NCI-H1048 (cell line): ENCODE data around the gene C2orf69.

Source experiments
- DNase-seq: peaks from one replicate; lab custom pipeline; 2025; lab: John Stamatoyannopoulos, UW

Gene C2orf69

DNA sequence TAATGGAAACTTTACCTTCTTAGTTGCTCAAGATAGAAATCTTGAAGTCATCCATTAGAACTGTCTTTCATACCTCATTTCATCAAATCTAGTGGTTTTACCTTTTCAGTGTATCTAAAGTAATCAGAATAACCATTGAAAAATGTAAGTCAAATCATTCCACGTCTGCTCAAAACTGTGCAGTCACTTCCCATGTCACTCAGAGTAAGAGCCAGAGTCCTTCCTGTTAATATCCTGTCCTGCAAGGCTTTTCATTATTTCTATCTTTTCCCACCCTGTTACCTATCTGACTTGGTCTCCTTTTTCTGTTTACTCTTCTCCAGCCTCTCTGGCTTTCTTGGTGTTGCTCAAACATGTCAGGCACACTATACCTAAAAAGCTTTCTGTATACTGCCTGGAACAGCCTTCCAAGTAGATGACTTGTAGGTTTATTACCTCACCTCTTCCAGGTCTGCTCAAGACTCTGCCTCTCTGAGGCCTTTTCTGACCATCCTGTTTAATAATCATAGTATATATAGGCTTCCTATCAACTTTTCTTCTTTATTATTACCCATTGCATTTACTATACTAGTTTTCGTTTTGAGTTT lies 3.4 kb downstream of the C2orf69 start:
- DNase-seq, result no peak

DNA sequence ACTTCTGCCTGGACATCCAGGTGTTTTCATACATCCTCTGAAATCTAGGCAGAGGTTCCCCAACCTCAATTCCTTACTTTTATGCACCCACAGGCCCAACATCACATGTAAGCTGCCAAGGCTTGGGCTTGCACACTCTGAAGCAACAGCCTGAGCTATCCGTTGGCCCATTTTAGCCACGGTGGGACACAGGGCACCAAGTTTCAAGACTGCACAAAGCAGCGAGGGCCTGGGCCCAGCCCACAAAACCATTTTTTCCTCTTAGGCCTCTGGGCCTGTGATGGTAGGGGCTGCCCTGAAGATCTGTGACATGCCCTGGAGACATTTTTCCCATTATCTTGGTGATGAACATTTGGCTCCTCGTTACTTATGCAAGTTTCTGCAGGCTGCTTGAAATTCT lies 5.9 kb downstream of the C2orf69 start:
- DNase-seq, result no peak

DNA sequence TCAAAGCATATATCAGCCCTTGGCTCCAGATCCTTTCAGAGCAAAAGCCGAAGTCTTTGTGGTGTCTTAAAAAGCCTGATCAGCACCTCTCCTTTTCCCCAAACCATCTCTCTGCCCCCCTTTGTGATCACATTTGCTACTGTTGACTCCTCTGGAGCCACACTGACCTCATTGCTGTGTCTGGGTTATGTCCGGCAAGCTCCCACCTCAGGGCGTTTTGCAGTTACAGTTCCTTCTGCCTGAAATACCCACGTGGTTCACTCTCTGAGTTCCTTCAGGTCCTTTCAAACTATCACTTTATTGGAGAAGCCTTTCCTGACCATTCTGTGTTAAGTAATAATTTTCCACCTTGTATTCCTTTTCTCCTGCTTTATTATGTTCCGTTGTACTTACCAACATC lies 11.8 kb downstream of the C2orf69 start:
- DNase-seq, result no peak

DNA sequence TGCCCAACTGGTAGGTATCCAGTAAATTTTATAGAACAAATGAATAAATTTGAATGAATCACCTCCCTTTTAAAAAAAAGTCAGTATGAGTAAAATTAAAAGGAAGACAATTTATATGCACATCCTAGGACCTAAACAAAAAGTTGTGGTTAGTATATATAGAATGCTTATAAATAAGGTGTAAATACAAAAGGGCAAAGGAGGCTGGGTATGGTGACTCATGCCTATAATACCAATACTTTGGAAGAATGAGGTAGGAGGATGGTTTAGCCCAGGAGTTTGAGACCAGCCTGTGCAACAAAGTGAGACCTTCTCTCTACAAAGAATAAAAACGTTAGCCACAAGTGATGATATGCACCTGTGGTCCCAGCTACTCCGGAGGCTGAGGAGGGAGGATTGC lies 12.8 kb downstream of the C2orf69 start:
- DNase-seq, result no peak

DNA sequence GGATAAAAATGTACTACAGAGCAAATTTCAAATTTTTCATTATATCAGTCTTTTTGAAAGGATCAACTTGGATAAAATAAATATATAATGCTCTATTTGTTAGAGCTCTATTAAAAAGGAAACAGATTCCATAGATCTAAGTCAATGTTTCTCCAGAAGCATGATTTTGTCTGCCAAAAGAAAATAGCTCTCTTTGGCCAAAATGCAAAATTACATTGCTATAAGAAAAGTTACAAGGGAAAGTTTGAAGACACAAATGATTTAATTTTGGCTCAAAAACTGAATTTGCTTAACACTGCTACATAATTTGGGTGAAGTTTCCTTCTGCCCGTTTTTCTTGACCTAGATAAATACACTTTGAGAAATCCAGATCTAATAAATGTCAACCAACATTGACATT lies 15.7 kb downstream of the C2orf69 start:
- DNase-seq, result no peak

DNA sequence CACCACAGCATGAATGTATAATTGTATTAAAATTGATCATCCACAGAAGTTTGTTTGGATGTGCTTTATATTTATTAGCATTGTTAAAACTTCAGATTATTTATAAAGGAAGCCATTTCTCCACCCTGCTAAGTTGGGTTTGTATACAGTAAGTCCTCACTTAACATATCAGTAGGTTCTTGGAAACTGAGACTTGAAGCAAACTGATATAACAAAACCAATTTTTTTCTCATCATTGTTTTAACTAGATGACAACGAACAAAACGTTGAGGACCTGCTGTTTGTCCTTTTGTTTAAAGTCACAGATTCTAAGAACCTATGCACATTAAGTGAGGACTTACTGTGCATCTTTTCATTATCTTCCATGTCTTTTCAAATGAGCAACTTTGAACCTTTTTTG lies 17.1 kb downstream of the C2orf69 start:
- no peak for DNase-seq

DNA sequence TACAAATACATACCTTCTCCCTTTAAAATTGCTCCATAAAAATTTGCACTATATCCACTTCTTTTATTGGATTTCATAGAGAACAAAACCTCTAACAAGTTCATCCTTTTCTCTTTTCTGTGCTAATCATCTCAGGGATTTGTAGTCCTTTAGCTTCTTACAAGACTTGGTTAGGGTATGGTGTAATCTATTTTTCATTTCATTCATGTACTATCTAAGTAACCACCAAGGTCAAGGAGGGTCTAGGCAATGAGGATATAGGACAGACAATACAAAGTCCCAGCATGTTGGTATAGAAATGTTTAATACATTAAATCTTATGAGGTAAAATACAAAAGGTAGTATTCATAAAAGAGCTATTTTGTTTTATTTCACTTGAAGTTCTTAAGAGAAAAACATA lies 17.5 kb downstream of the C2orf69 start:
- no peak for DNase-seq

DNA sequence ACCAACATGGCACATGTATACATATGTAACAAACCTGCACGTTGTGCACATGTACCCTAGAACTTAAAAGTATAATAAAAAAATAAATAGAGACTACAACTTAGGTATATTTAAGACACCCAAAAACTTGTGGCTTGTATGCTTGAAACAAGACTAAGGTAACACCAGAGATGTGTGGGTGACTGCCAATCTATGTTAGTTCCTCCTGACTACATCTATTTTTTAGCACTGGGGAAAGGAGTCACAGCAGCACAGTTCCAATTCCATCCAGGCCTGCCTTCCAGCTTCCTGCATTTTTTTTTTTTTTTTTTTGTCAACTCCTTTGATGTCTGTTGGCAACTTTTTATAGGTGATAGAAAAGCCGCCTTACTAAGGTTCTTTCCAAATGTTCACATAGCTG lies 18.2 kb downstream of the C2orf69 start:
- DNase-seq, result no peak

DNA sequence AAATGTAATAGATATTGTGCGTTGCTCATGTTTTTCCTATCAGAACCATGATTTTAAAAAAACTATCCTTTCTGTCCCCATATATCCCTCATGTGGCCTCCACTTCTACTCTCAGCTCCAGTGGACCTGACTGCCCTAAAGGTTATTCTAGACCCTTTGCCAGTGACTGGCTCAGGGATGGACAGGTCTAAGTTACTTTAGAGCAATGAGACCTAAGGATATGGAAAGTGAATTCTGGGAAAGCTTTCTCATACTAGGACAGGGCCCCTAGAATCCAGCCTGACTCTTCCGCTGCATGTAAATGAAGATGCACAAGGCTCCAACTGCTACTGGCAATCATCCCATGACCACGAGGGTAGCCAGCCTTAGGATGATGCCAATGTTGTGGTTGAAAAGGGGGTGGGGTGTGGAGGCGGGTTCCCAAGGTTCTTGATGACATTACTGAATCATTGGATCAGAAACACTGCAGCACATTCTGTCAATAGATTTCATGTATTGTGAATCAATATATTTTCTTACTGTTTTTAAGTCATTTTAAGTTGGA lies 21.3 kb downstream of the C2orf69 start:
- no peak for DNase-seq

DNA sequence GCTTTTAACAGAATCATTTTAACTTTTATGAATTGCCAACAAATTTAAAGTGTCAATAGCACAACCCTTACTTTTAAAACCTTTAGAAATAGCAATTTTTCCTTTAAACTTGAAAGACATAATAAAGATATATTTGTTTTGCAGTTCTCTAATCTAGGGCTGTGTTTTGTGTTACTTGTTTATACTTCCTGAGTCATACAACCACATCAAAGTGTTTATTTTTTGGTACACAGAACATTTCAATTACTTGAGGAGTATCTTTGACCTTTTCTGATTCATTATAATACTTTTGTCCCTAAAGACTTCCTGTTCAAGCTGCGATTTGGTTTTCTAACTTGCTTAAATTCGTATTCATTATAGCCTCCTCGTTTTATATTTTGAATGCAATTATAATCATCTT lies 22.4 kb downstream of the C2orf69 start:
- DNase-seq, result no peak

DNA sequence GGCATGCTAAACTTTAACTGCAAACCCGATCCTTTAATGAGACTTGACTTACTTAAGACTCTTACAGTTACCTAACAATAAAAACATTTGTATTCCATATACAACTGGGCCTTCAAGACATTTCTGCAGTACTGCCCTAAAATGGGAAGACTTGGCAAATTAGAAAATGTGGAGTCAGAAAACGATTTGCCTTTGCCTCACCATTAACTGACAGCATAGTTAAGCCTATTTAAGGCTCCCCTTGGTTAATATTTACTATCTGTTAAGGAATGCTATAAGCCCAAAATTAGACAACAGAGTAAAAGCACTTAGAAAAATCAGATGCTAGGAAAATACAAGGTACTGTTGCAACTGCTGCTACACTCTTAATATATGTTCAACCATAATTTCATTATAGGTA lies 25.5 kb downstream of the C2orf69 start:
- no peak for DNase-seq

DNA sequence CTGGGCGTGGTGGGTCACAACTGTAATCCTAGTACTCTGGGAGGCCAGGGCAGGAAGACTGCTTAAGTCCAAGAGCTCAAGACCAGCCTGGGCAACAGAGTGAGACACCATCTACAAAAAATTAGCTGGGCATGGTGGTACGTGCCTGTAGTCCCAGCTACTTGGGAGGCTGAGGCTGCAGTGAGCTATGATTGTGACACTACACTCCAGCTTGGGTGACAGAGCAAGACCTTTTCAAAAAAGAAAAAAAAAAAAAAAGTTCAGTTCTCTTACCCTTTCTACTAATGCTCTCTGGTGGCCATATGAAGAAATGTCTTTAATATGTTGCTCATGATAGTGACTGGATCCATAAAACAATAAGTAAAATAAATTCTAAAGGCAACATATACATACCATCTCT lies 29.3 kb downstream of the C2orf69 start:
- no peak for DNase-seq

DNA sequence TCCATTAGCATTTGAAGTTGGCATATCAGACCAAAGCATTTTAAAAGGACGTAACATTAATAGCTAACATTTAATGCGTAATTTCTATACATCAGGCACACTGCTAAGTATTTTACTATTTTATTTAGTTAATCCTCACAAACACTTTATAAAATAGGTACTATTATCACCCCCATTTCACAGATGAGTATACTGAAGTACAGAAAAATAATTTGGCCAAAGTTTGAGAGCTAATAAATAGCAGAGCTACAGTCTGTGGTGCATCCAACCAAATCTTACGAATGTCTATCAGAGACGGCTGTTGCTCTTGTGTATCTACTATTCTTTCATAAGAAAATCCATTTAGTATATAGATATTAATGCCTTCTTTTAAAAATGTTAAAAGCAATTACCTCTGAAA lies 32.3 kb downstream of the C2orf69 start:
- no peak for DNase-seq

DNA sequence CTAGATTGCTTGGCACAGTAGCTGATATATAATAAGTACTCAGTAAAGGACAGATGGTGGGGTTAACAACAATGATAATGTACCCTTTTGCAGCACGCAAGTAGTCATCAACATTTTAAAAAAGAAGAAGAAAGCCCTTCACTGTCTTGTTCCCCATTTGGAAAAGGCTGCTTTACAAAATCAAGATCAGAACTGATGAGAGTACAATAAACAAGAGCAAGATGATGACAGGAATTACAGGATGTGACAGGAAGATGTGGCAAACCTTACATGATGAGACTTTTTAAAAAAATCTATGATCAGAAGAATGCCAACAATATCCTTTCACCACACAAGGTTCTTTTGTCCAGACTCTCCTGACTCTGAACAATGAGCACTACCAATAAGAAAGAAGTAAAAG lies 35.1 kb downstream of the C2orf69 start:
- no peak for DNase-seq

DNA sequence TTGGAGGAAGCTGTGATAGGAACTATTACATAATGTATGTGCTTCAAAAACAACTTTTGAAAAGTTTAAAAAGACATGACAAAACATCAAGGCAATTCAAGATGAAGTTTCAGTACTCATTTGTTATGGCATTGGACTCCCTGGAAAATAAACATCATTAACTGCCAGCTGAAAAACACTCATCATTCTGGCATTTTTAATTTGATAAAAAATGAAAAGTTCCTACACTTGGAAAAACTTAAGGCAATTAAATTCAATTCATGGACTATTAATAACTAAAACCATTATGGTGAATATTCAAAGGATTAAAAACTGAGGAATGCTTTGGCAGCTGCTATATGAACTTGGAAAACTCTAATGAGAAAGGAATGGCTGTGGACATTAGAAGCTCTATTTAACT lies 35.7 kb downstream of the C2orf69 start:
- DNase-seq, result no peak

DNA sequence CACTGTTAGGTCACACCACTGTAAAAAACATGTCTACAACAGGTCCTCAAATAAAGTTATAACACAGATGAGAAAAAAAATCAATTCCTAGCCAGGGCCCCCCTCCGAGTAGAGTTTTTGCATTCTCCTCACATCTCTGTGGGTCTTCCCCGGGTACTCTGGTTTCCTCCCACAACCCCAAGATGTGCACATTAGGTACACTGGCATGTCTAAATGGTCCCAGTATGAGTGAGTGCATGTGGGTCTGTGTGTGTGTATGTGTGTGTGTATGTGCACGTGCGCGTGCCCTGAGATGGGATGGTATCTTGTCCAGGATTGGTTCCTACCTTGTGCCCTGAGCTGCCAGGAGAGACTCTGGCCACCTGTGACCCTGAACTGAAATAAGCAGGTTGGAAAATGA lies 39.3 kb downstream of the C2orf69 start:
- DNase-seq, result no peak

DNA sequence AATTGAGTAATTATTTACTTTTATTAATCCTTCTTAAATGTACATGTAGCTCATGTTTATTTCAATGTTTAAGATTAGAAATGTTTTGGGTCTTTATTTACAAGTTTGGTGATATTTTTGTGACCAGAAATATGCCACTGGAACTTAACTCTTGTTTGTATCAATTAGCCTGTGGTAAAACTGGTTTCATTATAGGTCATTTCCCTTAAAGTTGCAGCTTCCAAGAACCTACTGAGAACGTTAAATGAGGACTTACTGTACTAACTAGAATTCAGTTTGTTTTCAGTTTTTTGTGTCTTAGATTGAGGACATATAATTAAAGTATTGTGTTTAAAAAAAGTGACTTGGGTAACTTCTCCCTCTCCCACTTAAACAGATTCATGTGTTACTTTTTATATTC lies 39.9 kb downstream of the C2orf69 start:
- no peak for DNase-seq

DNA sequence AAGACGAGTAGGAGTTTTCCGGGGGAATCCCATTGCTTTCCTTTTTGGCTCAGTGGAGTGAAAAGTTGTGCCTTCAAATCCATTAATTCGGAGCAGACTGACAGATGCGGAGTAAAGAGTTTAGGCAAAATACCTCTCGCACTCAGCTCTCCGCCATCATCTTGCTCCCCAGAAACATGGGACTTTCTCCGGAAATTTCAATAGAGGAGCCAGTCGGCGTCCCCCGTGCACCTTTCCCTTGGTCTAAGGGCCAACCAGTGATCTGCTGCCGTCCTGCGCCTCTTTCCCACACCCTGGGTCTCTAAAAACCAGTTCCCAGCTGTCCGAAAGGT lies 43.9 kb downstream of the C2orf69 start:
- DNase-seq, result no peak

DNA sequence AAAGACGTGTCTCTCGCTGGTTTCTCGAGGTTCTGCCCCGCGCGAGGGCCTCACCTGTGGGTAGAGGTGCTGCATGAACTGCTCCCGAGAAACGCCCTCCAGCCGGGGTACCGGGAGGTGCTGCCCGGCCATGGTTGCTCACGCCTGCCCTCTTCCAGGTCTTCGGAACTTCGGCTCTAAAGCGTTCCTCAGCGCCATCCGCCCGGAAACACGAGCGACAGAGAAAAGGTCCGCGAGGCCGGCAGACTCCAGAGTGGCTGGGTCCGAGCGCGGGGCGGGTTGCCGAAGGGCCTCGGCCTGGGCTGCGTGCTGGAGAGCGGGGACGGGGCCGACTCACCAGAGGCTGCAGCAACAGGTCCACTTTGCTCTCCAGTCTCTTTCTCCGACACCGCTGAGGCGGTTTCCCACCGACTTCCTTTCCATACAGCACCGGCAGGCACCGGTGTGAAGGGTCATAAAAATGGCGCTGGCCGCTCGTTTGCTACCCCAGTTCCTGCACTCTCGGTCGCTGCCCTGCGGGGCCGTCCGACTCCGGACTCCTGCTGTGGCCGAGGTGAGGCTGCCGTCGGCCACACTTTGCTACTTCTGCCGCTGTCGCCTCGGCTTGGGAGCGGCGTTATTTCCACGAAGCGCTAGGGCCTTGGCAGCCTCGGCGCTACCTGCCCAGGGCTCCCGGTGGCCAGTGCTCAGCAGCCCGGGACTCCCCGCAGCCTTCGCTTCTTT lies 44.4 kb downstream of the C2orf69 start, which contains the start of the genes MAIP1 and TYW5:
TSS of gene MAIP1 (plus strand) at position 244 of the 723 bp plus-strand sequence. CDS start at position 461, 217 bp downstream.
TSS of gene TYW5 (minus strand) at position 153 of the 723 bp plus-strand sequence. CDS start at position 132, 21 bp downstream.
- DNase-seq, result peak; percentile 41

DNA sequence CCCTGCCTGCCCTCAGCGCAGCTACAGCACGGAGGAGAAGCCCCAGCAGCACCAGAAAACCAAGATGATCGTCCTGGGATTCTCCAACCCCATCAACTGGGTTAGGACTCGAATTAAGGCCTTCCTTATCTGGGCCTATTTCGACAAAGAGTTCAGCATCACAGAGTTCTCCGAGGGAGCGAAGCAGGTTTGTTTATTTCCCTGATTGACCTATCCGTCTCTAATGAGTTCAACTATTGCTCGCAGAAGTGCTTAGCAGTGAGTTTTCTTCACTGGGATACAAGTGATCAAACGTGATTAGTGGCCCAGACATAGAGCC lies 44.9 kb downstream of the C2orf69 start:
- no peak for DNase-seq

DNA sequence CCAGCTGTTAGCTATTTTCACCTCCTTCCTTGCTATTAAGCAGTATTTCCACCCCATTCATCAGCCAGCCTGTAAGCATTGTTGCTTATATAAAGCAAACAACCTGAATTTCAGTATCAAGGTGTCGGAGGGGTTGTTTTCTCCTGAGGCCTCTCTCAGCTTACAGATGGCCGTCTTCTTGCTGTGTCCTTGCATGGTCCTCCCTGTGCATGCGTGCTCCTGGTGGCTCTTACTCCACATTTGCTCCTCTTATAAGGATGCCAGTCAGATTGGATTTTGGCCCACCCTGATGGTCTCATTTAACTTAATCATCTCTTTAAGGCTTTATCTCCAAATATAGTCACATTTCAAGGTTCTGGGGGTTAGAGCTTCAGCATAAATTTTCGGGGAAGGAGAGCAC lies 46.9 kb downstream of the C2orf69 start:
- no peak for DNase-seq

DNA sequence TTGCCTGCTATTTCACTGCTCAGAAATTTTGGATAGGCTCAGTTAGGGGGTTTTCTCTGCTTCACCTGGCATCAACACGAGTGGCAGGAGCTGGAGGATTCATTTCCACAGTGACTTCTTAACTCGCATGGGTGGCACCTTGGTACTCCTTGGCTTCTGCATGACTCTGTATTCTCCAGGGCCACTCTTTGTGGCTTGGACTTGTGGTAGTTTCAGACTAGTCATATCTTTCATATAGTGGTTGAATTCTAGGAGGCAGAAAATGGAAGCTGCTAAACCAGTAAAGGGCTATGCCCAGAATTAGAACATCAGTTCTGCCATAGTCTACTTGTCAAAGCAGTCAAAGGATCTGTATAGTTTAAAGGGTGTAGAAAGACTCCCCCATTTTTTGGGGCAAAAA lies 51.1 kb downstream of the C2orf69 start:
- DNase-seq, result no peak

DNA sequence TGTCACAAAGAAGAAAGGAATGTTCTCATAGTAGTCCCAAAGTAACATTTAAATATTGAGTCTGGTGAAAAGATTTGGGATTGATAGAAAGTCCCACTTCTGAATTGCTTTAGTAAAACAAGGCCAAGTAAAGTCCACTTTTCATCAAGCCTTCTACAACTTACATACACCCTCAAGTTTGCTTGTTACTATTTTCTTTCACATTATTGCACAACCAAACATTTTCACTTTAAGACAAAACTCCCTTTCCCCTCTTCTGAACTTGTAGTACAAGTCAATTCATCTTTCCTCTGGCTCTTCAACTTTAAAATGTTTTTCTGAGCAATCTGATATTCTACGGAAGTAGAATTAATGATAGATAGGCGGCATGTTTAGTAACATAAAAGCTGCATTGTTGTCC lies 55.3 kb downstream of the C2orf69 start:
- no peak for DNase-seq

DNA sequence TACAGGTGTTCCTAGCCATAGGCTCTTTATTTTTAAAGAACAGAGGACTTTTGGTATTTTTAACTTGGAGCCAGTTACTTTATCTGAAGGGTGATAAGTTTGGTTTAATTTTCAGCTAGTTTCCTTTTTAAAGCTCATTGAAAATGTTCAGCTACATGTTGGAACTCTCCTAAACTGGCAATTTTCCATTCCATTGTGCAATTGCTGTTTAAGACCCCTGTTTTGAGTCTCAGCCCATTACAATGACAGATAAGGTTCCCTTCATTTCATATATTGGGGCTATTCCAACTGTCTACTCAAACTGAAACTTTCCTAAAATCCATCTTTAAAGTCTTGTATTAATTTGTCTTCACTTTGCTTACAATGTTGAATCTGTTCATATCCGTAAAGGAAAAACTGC lies 55.9 kb downstream of the C2orf69 start:
- no peak for DNase-seq
